CD14-positive monocyte (primary cell): ENCODE results near the gene NT5C3B. TPM values are rescaled to one million over a fixed set of nuclear protein-coding genes. Genes with fewer than 3 reads are reported as not detected.

Experiments used
- DNase-seq, 3 donors: peaks; one replicate each; pipeline ENCODE4 v3.0.0-alpha.2; 2011 to 2022
- H2AFZ ChIP-seq: 2 replicates; pipeline ENCODE4 v1.6.0; 2012; ENCODE audit warnings: mild to moderate bottlenecking, low read depth, low read length, inconsistent platforms; ENCODE audit not compliant: insufficient read depth, poor library complexity, severe bottlenecking
- H3K27ac ChIP-seq, 2 donors: 1 replicate in 1 of 2; 2 replicates in 1 of 2; pipeline ENCODE4 v1.5.1; 2012 to 2013; ENCODE audit warnings: low read length in 2 of 2, control low read depth in 1 of 2, inconsistent platforms in 1 of 2, low read depth in 1 of 2, mild to moderate bottlenecking in 1 of 2
- H3K27me3 ChIP-seq, 2 donors: one replicate each; pipeline versions ENCODE4 v1.6.0 to v1.6.1; 2011 to 2013; ENCODE audit warnings: low read length in 2 of 2; ENCODE audit not compliant: control insufficient read depth in 2 of 2, insufficient read depth in 2 of 2
- H3K36me3 ChIP-seq, 2 donors: replicated peaks in 1 of 2; 1 replicate in 1 of 2; 2 replicates in 1 of 2; pipeline versions ENCODE4 v1.5.1 to v1.6.1; 2012 to 2013; ENCODE audit warnings: low read length in 2 of 2, control low read depth in 1 of 2, inconsistent platforms in 1 of 2, mild to moderate bottlenecking in 1 of 2; ENCODE audit not compliant: insufficient read depth in 2 of 2, control insufficient read depth in 1 of 2
- H3K4me1 ChIP-seq, 2 donors: 1 replicate in 1 of 2; 2 replicates in 1 of 2; pipeline versions ENCODE4 v1.5.1 to v1.6.1; 2012 to 2013; ENCODE audit warnings: low read length in 2 of 2, control low read depth in 1 of 2, inconsistent platforms in 1 of 2, mild to moderate bottlenecking in 1 of 2, moderate library complexity in 1 of 2; ENCODE audit not compliant: insufficient read depth in 2 of 2, control insufficient read depth in 1 of 2
- H3K4me2 ChIP-seq: replicated peaks from 2 replicates; pipeline ENCODE3; 2012; ENCODE audit warnings: low read length, moderate library complexity, mild to moderate bottlenecking; ENCODE audit not compliant: poor library complexity, severe bottlenecking; ENCODE audit errors: extremely low read depth
- H3K4me3 ChIP-seq, 3 experiments: fragments of 200-600 bp in 1 of 3; sonication (generic) in 1 of 3; replicated peaks in 1 of 3; 1 replicate in 2 of 3; 2 replicates in 1 of 3; pipeline ENCODE4 v1.5.1; 2011 to 2013; ENCODE audit warnings: low read length in 3 of 3, mild to moderate bottlenecking in 3 of 3, control low read depth in 2 of 3, low read depth in 2 of 3, inconsistent platforms in 1 of 3, moderate library complexity in 1 of 3
- H3K79me2 ChIP-seq: 2 replicates; pipeline ENCODE4 v1.6.0; 2012; ENCODE audit warnings: mild to moderate bottlenecking, control low read depth, inconsistent platforms, low read length, moderate library complexity; ENCODE audit not compliant: insufficient read depth
- H3K9ac ChIP-seq: 2 replicates; pipeline ENCODE4 v1.6.0; 2017; ENCODE audit warnings: low read length, mild to moderate bottlenecking; ENCODE audit not compliant: insufficient read depth, poor library complexity, severe bottlenecking
- H3K9me3 ChIP-seq, 2 donors: replicated peaks in 1 of 2; 1 replicate in 1 of 2; 2 replicates in 1 of 2; pipeline versions ENCODE4 v1.5.1 to v1.6.1; 2012 to 2013; ENCODE audit warnings: low read length in 2 of 2, control low read depth in 1 of 2; ENCODE audit not compliant: control insufficient read depth in 1 of 2, insufficient read depth in 1 of 2
- H4K20me1 ChIP-seq: 2 replicates; pipeline ENCODE4 v1.6.0; 2012; ENCODE audit warnings: mild to moderate bottlenecking, low read length, control low read depth, moderate library complexity; ENCODE audit not compliant: insufficient read depth
- H3K27ac Mint-ChIP-seq, 7 donors: one replicate each; pipeline ENCODE4 v1.8.0; 2020; ENCODE audit warnings: mild to moderate bottlenecking in 7 of 7, mixed read lengths in 7 of 7, moderate library complexity in 6 of 7, inconsistent platforms in 2 of 7
- H3K27me3 Mint-ChIP-seq, 3 donors: one replicate each; pipeline ENCODE4 v1.8.0; 2021 to 2022; ENCODE audit warnings: low read depth in 3 of 3, mild to moderate bottlenecking in 3 of 3, mixed read lengths in 3 of 3, moderate library complexity in 3 of 3, inconsistent platforms in 1 of 3
- H3K36me3 Mint-ChIP-seq, 2 donors: one replicate each; pipeline ENCODE4 v1.8.0; 2020; ENCODE audit warnings: mixed read lengths in 2 of 2, inconsistent platforms in 1 of 2, mild to moderate bottlenecking in 1 of 2
- H3K4me1 Mint-ChIP-seq: one replicate; pipeline ENCODE4 v1.8.0; 2020; ENCODE audit warnings: mild to moderate bottlenecking, mixed read lengths
- H3K4me3 Mint-ChIP-seq, 2 donors: one replicate each; pipeline ENCODE4 v1.8.0; 2020; ENCODE audit warnings: mild to moderate bottlenecking in 2 of 2, mixed read lengths in 2 of 2, moderate library complexity in 1 of 2
- H3K9me3 Mint-ChIP-seq, 7 donors: one replicate each; pipeline ENCODE4 v1.8.0; 2020 to 2022; ENCODE audit warnings: mixed read lengths in 7 of 7, mild to moderate bottlenecking in 6 of 7, moderate library complexity in 6 of 7, inconsistent platforms in 2 of 7
- WGBS: methylation state at CpG from one replicate; pipeline ENCODE4 v1.1.5; 2013; ENCODE audit warnings: missing lambda C conversion rate; ENCODE audit not compliant: insufficient coverage; 5-methylcytosine and 5-hydroxymethylcytosine counted together
- intact Hi-C, 2 donors: fragments of 100-400 bp; cut with micrococcal nuclease; formaldehyde crosslinking; loops; one replicate each; pipeline versions ENCODE4 v1.15.0 to v1.15.1; 2023
- polyA plus RNA-seq, 3 donors: library from polyadenylated mRNA; depleted of rRNA in 1 of 3; unstranded in 2 of 3; stranded (reverse) in 1 of 3; fragments of 300-500 nt in 2 of 3; fragments of >200 nt in 1 of 3; fragmentation: Illumina TruSeq in 2 of 3; gene quantifications; 1 replicate in 2 of 3; 2 replicates in 1 of 3; pipeline ENCODE4 v1.2.3, GENCODE V29; 2012 to 2021
- TF ChIP-seq, protein P1 (sequence below): fragments of 200-600 bp; IDR thresholded peaks from one replicate; pipeline ENCODE4 v1.8.0; 2022; ENCODE audit warnings: antibody characterized with exemption, mild to moderate bottlenecking

The NT5C3B gene
- polyA plus RNA-seq, 3 donors, result 11.5 to 14.2 (median 13.5) TPM

DNA sequence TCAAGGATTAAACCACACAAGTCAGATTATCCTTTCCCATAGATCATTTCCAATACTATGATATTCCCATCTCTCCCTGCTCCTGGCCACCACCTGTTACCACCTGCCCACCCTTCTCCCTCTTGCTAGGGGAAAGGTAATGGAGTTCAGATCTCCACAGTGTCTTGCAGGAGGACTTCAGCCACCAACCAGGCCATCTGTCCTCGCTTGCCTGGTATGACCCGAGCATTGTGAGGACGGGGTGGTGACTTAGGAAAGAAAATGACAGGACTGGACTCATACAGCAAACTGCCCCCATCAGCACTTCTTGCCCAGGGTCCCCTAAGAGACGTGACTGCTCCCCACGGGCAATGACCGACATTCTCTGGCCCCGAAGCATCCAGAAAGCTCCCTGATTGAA, 12.5 kb downstream of the NT5C3B start:
- DNase-seq, result no peak
- TF ChIP-seq, protein P1, sequence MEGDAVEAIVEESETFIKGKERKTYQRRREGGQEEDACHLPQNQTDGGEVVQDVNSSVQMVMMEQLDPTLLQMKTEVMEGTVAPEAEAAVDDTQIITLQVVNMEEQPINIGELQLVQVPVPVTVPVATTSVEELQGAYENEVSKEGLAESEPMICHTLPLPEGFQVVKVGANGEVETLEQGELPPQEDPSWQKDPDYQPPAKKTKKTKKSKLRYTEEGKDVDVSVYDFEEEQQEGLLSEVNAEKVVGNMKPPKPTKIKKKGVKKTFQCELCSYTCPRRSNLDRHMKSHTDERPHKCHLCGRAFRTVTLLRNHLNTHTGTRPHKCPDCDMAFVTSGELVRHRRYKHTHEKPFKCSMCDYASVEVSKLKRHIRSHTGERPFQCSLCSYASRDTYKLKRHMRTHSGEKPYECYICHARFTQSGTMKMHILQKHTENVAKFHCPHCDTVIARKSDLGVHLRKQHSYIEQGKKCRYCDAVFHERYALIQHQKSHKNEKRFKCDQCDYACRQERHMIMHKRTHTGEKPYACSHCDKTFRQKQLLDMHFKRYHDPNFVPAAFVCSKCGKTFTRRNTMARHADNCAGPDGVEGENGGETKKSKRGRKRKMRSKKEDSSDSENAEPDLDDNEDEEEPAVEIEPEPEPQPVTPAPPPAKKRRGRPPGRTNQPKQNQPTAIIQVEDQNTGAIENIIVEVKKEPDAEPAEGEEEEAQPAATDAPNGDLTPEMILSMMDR, result no peak
- no peaks in the 10 kb centered on the region for H3K4me1 ChIP-seq
- no peak overlapping the region for H3K4me3 ChIP-seq
- H3K27ac Mint-ChIP-seq, result no peak overlapping the region
- H3K36me3 ChIP-seq, result peaks cover 0 to 4% of the 10 kb centered on the region in 2 donors
- no peak overlapping the region for H3K4me3 Mint-ChIP-seq
- H3K36me3 Mint-ChIP-seq, result peaks cover 2% of the 10 kb centered on the region in 2 donors
- no peaks in the 10 kb centered on the region for H3K4me1 Mint-ChIP-seq
- 98% methylated on average over 5 of the region's 7 CpGs for WGBS
- H3K27me3 Mint-ChIP-seq, result peaks cover 0 to 6% (median 1%) of the 10 kb centered on the region in 3 donors
- no peak overlapping the region for H3K27ac ChIP-seq
- no peaks in the 10 kb centered on the region for H3K9me3 ChIP-seq
- no peaks in the 10 kb centered on the region for H3K27me3 ChIP-seq
- intact Hi-C loops, result no loop called here
- H3K79me2 ChIP-seq, result no peaks in the 10 kb centered on the region
- no peaks in the 10 kb centered on the region for H4K20me1 ChIP-seq
- H2AFZ ChIP-seq, result no peak overlapping the region
- peaks cover 0 to 2% (median 0%) of the 10 kb centered on the region in 7 donors for H3K9me3 Mint-ChIP-seq
- no peak overlapping the region for H3K9ac ChIP-seq
- H3K4me2 ChIP-seq, result no peak overlapping the region

DNA sequence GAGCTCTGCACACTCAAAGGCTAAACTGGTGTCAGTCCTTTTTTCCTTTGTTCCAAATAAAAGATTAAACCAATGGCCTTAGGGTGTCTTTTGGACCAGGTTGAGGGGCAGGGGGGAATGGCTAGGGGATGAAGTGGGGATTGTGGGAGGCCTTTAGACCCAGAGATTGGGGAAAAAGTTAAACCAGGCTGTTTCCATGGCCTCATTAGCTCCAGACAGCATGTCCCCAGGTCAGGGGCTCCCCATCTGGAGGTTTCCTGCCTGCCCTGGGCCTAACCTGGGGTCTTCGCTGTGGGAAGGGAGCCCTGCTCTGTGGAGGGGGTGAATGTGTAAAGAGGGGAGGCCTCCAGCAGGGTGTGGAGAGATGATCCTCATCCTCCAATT, 12.9 kb downstream of the NT5C3B start:
- Histone ChIP-seq H3K4me3 (no peak overlapping the region), H2AFZ (no peak overlapping the region), H3K4me2 (no peak overlapping the region), H3K9ac (no peak overlapping the region), H3K36me3 (peaks cover 0 to 4% of the 10 kb centered on the region in 2 donors), H3K79me2 (no peaks in the 10 kb centered on the region), H4K20me1 (no peaks in the 10 kb centered on the region), H3K27me3 (no peaks in the 10 kb centered on the region), H3K9me3 (no peaks in the 10 kb centered on the region), H3K27ac (no peak overlapping the region), H3K4me1 (no peaks in the 10 kb centered on the region)
- intact Hi-C loops, result no loop called here
- Mint-ChIP-seq H3K9me3 (peaks cover 0 to 2% (median 0%) of the 10 kb centered on the region in 7 donors), H3K4me3 (no peak overlapping the region), H3K27me3 (peaks cover 0 to 4% (median 1%) of the 10 kb centered on the region in 3 donors), H3K36me3 (peaks cover 0 to 2% of the 10 kb centered on the region in 2 donors), H3K27ac (no peak overlapping the region), H3K4me1 (no peaks in the 10 kb centered on the region)
- TF ChIP-seq, protein P1, result no peak
- no CpG with 5 or more reads among the region's 1 CpG for WGBS
- DNase-seq, result no peak
